A549 (cell line): Measurements from ENCODE around the gene KIFAP3.

ENCODE experiments used
- CTCF ChIP-seq: fragments of >200 bp; sonication (Bioruptor Twin); formaldehyde crosslinking; IDR thresholded peaks from 3 replicates; pipeline ENCODE4 v1.5.1; 2016
- EP300 ChIP-seq, 2 experiments: fragments of >200 bp; sonication (Bioruptor Twin); formaldehyde crosslinking; IDR thresholded peaks; 2 replicates in 1 of 2; 3 replicates in 1 of 2; pipeline ENCODE4 v1.6.1; 2016 to 2017
- HOXA7 ChIP-seq: fragments of 250-450 bp; sonication (Bioruptor Pico); IDR thresholded peaks from 2 replicates; pipeline ENCODE4 v1.5.0; 2020; ENCODE audit warnings: mild to moderate bottlenecking, moderate library complexity
- MAFK ChIP-seq: fragments of 450-650 bp; IDR thresholded peaks from 2 replicates; pipeline ENCODE4 v1.6.1; 2014; ENCODE audit not compliant: partially characterized antibody
- POLR2A ChIP-seq: IDR thresholded peaks from 2 replicates; pipeline ENCODE4 v1.6.1; 2012; ENCODE audit warnings: mild to moderate bottlenecking, low read length

GRCh38 chr1:169945181-169945580 is 129.3 kb downstream of the KIFAP3 start:
- no peak for TF ChIP-seq CTCF
- TF ChIP-seq POLR2A = no peak
- TF ChIP-seq MAFK = no peak
- TF ChIP-seq EP300 (IDR thresholded peaks at IDR 0.05) = no peak
- no peak for TF ChIP-seq HOXA7 (CRISPR knock-in tag)
